Hindlimb muscle (tissue), 1 donor: ENCODE data around the gene SYT6. TPM values are rescaled to one million over a fixed set of nuclear protein-coding genes. Genes with fewer than 3 reads are reported as not detected.
A peak's percentile ranks its signal among the peaks of the same experiment; 100 is the strongest.

Experiments
- DNase-seq: peaks from one replicate; pipeline ENCODE4 v3.0.0-alpha.2; 2013
- polyA plus RNA-seq: library from polyadenylated mRNA; unstranded; fragments of 120-200 nt; gene quantifications from one replicate; pipeline ENCODE4 v1.2.1, GENCODE V29; 2013; ENCODE audit not compliant: insufficient read length

Gene SYT6
- polyA plus RNA-seq: 1.9 TPM

GRCh38 chr1:114153261-114154145 lies at the start of gene SYT6:
Gene SYT6 (minus strand): TSS chr1:114153869. CDS start chr1:114153772, 97 bp downstream.
- peak; percentile 20 for DNase-seq

- no peak for DNase-seq
Measured at GRCh38 chr1:114201486-114201885, 47.8 kb upstream of the SYT6 start.

DNA sequence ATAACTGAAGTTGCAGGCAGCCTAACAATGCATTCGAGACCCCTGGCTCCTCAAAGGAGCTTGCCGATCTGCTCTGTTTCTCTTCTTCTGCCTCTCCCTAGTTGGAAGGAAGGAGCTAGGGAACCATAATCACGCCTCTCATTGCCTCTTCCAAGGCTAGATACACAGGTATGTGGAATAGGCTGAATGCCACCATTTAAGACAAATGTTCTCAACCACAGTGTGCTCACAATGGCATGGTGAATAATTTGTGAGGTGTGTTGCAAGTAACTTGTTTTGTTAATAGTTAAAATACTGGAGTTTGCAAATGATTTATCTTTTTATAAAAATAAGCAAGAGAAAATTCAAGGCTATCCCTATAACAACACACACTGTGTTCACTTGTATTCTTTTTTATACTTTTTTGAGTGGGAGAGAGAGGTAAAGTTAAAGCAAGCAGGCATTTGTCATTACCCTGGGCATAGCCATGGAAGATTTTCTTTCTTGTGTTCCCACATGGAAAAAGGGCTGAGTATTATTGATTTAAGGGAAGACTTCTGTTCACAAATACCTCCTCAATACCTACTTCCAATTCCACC lies 45.4 kb upstream of the SYT6 start:
- no peak for DNase-seq

DNA sequence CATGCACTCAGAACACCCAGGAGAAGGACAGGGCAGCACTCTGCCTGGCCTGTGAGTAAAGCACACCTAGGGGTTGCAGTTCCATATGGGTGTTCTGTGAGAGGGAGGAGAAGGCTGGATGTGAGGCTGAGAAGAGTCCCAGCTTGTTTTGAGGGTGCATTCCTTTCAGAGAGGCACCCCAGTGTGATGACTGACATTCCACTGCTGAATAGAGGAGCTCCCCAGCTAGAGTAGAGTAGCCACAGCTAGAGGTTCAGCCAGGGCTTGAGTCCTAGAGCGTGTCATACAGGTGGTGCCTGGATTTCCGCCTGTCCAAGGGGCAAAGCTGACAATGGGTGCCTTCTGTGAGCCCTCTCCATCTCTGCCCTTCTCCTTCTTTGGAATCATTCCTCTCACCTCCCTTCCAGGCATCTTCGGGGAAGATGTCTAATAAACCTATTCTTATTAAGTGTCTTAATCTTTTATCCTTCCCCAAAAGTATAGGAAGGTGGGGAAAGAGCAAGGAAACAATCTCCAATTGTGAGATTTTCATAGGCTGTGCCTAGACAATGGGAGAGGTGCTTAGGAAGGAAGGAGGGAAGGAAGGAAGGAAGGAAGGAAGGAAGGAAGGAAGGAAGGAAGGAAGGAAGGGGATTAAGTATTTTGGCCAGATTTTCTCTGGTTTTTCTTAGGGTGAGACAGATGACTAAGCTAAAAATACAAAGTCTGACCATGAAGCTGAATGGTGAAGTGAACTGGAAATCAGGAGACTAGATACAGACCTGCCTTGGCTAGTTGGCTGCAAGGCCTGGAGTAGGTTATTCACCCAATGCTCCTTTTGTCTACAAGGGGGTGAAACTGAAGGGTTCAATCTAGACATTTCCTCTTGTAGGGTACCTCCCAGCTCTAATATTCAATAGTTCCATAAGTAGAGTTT lies 43.6 kb upstream of the SYT6 start:
- no peak for DNase-seq

DNA sequence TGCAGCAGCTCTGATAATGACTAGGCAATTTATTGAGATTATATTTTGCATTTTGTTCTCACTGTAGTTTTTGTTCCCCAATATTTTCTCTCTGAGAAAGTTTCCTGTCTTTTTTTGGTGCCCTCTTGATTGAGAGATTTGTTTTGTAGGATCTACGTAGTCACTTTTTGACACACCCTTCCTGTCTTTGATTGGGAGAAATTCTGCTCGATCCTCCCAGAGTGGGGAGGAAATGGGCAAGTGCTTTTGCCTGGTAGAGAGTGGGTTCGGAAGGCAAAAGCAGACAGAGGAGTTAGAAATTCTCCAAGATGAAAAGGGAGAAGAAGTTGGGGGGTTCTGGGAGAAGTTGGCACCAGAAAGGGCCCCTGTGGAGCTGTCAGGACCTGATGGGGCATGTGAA lies 42.1 kb upstream of the SYT6 start:
- DNase-seq: no peak

DNA sequence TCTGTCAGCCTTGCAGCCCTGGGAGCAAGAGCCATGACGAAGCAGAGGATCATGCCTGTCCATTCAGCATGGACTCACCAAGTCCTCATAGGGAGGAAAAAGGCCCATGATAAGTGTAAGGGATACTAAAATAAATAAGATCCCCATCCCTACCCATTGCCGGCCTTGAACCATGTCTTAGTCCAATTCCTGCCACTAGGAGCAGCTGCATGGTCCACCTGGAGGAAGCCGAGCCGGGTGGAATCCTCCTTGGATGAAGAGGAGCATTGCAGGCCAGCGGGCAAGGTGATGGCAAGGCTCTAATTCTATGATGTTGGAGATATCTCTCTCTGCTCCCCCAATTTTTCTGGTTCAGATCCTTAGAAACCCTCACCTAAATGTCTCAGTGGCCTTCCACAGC lies 38.7 kb upstream of the SYT6 start:
- no peak for DNase-seq

- no peak for DNase-seq
Measured at GRCh38 chr1:114189398-114189797, 35.7 kb upstream of the SYT6 start.

DNA sequence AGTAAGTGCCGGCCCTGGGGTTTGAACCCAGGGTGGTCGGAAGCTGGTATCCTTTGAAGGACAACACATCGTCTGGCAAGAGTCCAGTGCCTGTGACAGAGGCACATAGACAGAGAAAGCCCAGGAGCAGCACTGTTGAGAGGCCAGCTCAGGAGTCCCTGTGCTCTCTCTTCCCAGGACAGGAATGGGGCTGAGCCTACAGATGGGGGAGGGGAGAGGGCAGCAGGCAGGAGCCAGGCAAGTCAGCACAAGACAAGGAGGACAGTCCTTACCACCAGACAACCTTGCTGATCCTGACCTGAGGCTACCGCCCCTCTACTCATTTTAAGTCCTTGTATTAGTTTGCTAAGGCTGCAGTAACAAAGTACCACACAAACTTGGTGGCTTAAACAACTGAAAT lies 27.7 kb upstream of the SYT6 start:
- no peak for DNase-seq

DNA sequence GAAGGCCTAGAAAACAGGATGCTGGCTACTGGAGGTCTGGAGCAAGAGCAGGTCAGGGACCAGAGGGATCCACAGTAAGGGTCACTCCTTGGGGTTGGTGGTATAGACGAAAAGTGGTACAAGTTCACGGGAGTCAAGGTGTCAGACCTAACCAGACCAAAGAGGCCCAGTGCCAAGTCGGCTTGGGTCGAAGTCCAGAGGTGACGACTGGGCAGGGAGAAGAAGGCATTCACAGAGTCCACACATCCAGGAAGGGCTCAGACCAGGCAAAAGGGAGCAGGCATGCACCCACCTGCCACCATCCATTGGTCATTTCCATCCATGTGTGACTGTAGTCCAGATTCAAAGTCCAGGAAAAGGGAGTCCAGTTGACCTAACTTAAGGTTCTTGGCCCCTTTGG lies 27.1 kb upstream of the SYT6 start:
- no peak for DNase-seq

DNA sequence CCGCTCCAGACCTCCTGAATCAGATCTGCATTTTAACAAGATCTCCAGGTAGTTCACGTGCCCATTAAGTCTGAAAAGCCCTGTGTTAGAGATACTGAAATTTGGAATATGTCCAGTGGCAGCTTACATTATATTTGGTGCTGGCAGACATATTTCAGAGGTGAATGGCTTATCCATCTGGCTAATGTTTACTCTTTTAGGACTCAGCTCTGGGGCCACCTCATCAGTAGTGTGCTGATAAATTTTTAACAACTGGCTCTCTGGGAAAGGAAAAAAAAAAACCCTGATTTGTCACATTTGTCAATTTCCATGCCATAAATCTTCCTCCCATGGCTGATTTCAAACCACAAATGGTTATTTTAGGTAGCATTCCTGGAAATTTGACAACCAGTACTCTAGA lies 25.3 kb upstream of the SYT6 start:
- DNase-seq: no peak

DNA sequence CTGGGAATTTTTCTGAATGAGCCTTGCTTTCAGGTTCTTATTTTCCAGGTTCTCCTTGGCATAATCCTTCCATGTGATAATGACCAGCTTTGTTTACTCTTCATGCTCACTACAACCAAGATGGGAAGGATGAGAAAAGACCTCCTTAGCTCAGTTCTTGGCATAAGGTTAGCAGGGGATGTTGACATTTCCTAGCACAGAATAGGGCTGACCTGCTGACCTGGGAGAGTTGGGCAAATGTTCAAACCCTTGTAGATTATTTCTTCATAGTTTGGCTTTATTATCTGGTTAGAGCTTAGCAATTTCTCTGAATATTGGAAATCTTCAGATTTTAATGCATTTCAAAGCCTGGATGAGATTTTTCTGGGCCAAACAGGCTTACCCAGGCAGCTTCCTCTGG lies 23.6 kb upstream of the SYT6 start:
- no peak for DNase-seq

GRCh38 chr1:114176366-114176765 lies 22.7 kb upstream of the SYT6 start:
- DNase-seq: no peak

- DNase-seq: no peak
Measured at GRCh38 chr1:114173680-114174079, 20.0 kb upstream of the SYT6 start.

DNA sequence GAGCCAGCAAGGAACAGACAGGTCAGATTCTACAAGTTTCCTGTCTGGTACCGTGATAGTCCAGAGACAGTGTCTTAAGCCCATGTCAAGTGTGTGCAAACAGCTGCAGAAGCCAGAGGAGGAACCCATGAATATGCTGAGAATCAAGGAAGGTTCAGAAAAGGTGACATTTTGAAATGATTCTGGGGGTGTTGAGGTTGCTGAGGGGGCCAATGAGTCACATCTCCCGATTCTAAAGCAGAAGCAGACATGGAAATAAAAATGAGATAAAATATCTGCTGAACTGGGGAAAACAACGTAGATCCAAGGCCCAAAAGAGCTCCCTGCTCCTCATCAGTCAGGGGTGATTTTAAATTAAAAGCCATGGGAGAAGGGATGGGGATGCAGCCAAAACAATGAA lies 15.8 kb upstream of the SYT6 start:
- no peak for DNase-seq

DNA sequence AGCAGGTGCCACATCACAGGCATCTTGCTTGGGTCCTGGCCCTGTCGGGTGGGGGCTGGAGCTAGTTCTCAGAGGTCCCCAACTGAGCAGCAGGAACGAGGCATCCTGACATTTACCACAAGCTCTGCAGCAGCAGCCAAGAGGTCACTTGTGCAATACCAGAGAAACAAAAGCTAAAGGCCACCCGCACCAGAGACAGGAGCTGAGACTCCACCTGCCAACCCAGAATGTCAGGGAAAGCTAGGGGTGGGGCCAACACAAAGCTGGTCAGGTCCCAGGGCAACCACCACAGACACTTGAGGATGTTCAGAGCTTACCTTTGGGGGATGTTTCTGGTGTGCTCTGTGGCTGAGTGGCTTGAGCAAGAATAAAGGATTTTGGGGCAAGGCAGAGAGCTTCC lies 13.6 kb upstream of the SYT6 start:
- DNase-seq: no peak

- DNase-seq: no peak
Measured at GRCh38 chr1:114164840-114165543, 11.3 kb upstream of the SYT6 start.

- DNase-seq: no peak
Measured at GRCh38 chr1:114159941-114160340, 6.3 kb upstream of the SYT6 start.

DNA sequence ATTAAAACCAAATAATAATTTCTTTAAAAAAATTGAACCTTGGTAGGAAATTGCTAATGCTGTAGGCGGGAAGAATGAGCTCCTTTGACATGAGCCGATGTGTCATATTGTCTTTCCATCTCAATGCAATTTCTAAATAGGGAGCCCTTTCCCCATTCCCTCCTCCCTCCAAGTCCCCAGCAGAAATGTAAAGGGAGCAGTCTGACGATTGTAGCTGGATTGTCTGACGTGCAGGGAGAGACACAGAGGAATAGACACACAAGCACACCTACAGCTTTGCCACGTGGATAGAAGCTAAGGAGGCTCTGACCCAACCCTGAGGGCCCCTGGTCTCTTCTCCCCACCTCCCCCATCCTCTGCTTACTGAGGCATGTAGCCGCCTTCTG lies 3.6 kb upstream of the SYT6 start:
- no peak for DNase-seq

DNA sequence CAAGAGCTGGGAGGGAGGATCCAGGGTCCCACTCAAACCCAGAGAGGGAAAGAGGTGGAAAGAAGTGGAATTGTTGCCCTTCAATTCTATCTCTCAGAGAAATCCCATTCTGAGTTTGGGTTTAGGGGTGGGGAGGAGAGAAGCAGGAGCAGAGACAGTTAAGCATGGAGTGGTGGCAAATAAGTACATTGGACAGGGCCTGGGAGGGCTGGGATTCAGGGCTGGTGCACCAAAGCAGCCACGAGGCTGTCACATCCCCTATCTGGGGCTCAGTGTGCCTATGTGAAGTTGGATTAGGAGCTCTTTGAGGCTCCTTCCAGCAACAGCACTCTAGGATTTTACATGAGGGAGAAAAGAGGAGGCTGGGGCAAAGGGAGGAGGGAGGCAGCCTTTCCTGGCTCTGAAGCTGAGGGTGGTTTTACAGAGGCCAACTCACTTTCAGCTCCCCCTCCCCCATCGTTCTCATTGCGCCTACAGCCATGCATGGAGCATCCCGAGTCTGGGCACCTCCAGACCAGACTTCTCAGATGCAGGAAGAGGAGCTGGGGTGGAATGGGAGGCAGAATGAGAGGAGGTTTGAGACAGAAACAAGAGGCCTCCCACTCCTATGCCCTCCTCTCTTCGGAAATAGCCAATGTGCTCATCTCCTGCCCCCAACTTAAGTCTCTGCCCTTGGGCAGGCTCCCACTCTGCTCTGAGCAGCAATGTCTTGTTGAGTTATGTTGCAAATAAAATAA lies 3.0 kb upstream of the SYT6 start:
- DNase-seq: no peak

- no peak for DNase-seq
Measured at GRCh38 chr1:114155706-114156105, 2.0 kb upstream of the SYT6 start.

- DNase-seq: peak; percentile 25
Measured at GRCh38 chr1:114154963-114155322, 1.3 kb upstream of the SYT6 start.
